H1 (cell line): ENCODE results near the gene NKAIN1. TPM values are rescaled to one million over a fixed set of nuclear protein-coding genes. Genes with fewer than 3 reads are reported as not detected.

ENCODE experiments used
- CTCF ChIA-PET: fragments of 300-600 bp; sonication (Branson Sonifier 250); formaldehyde crosslinking; loops from one replicate; lab custom pipeline; 2021; ENCODE audit not compliant: partially characterized antibody; lab: Charles Lee
- POLR2A ChIA-PET: fragments of 300-600 bp; sonication (Branson Sonifier 250); formaldehyde crosslinking; loops from one replicate; lab custom pipeline; 2021; ENCODE audit warnings: inconsistent platforms; ENCODE audit not compliant: partially characterized antibody; lab: Charles Lee
- DNase-seq, 2 experiments: peaks; one replicate each; pipeline versions ENCODE4 v3.0.0 to v3.0.0-alpha.2; 2010 to 2022; ENCODE audit warnings: low spot score in 2 of 2, low read depth in 1 of 2, mixed read lengths in 1 of 2
- FAIRE-seq: peaks from 2 replicates; lab custom pipeline; 2011; peaks lifted over from hg19 to GRCh38; lab: Jason Lieb, UNC
- H2AFZ ChIP-seq: 2 replicates; pipeline ENCODE4 v1.8.1; 2012; ENCODE audit warnings: low read length, inconsistent platforms
- H2AK5ac ChIP-seq: 2 replicates; pipeline ENCODE4 v1.6.1; 2013; ENCODE audit warnings: low read depth, low read length
- H2BK120ac ChIP-seq: replicated peaks from 2 replicates; pipeline ENCODE3; 2013; ENCODE audit warnings: low read depth, low read length, inconsistent platforms
- H2BK12ac ChIP-seq: 2 replicates; pipeline ENCODE4 v1.6.1; 2013; ENCODE audit warnings: low read depth, low read length
- H2BK15ac ChIP-seq: 2 replicates; pipeline ENCODE4 v1.6.1; 2013; ENCODE audit warnings: low read length
- H2BK20ac ChIP-seq: 2 replicates; pipeline ENCODE4 v1.6.1; 2013; ENCODE audit warnings: low read length
- H2BK5ac ChIP-seq: 2 replicates; pipeline ENCODE4 v1.6.1; 2013; ENCODE audit warnings: low read depth, low read length
- H3K14ac ChIP-seq: 2 replicates; pipeline ENCODE4 v1.6.1; 2013; ENCODE audit warnings: inconsistent platforms; ENCODE audit not compliant: insufficient read length
- H3K18ac ChIP-seq: 2 replicates; pipeline ENCODE4 v1.6.1; 2013; ENCODE audit warnings: low read length; ENCODE audit errors: extremely low read depth
- H3K23ac ChIP-seq: 2 replicates; pipeline ENCODE4 v1.6.1; 2013; ENCODE audit warnings: inconsistent platforms; ENCODE audit not compliant: insufficient read length
- H3K23me2 ChIP-seq: 2 replicates; pipeline ENCODE4 v1.6.1; 2013; ENCODE audit warnings: low read depth, low read length
- H3K27ac ChIP-seq: 2 replicates; pipeline ENCODE4 v1.6.1; 2011; ENCODE audit warnings: low read depth, low read length, inconsistent platforms
- H3K27me3 ChIP-seq, 4 experiments: replicated peaks in 1 of 4; 1 replicate in 1 of 4; 2 replicates in 3 of 4; pipeline versions ENCODE4 v1.6.1 to v1.8.1; 2011 to 2013; ENCODE audit warnings: low read length in 3 of 4, mild to moderate bottlenecking in 3 of 4, inconsistent platforms in 2 of 4, mixed read lengths in 2 of 4, moderate library complexity in 1 of 4; ENCODE audit not compliant: control insufficient read depth in 3 of 4, insufficient read depth in 3 of 4; ENCODE audit errors: extremely low read depth in 1 of 4
- H3K36me3 ChIP-seq, 4 experiments: 2 replicates each; pipeline versions ENCODE4 v1.6.1 to v1.8.1; 2011 to 2013; ENCODE audit warnings: mild to moderate bottlenecking in 4 of 4, low read length in 3 of 4, moderate library complexity in 2 of 4, control low read depth in 1 of 4, inconsistent platforms in 1 of 4; ENCODE audit not compliant: insufficient read depth in 4 of 4, control insufficient read depth in 2 of 4
- H3K4ac ChIP-seq: replicated peaks from 2 replicates; pipeline ENCODE3; 2013; ENCODE audit warnings: low read length, low read depth, mixed read lengths, inconsistent platforms; ENCODE audit not compliant: insufficient read length
- H3K4me1 ChIP-seq, 4 experiments: replicated peaks in 1 of 4; 1 replicate in 1 of 4; 2 replicates in 3 of 4; pipeline versions ENCODE4 v1.6.1 to v1.8.1; 2011 to 2013; ENCODE audit warnings: low read length in 3 of 4, inconsistent platforms in 2 of 4, mixed read lengths in 1 of 4; ENCODE audit not compliant: insufficient read depth in 4 of 4, control insufficient read depth in 3 of 4
- H3K4me2 ChIP-seq, 2 experiments: 2 replicates each; pipeline versions ENCODE4 v1.6.1 to v1.8.1; 2011 to 2013; ENCODE audit warnings: low read depth in 2 of 2, low read length in 2 of 2, control low read depth in 1 of 2, inconsistent platforms in 1 of 2, mild to moderate bottlenecking in 1 of 2; ENCODE audit not compliant: insufficient read depth in 1 of 2
- H3K4me3 ChIP-seq, 4 experiments: fragments of 200-600, 300-600 bp in 1 of 4; sonication (generic), shearing (Covaris generic), sonication (Bioruptor Twin) in 1 of 4; 2 replicates each; pipeline versions ENCODE4 v1.5.1 to v1.8.1; 2011 to 2016; ENCODE audit warnings: low read length in 4 of 4, low read depth in 3 of 4, control low read depth in 2 of 4, inconsistent platforms in 2 of 4, mild to moderate bottlenecking in 2 of 4, mixed read lengths in 1 of 4, moderate library complexity in 1 of 4; ENCODE audit not compliant: insufficient read depth in 2 of 4; ENCODE audit errors: extremely low read depth in 1 of 4
- H3K56ac ChIP-seq: replicated peaks from 2 replicates; pipeline ENCODE3; 2013; ENCODE audit warnings: low read depth, mild to moderate bottlenecking, mixed read lengths, low read length, inconsistent platforms; ENCODE audit not compliant: insufficient read length
- H3K79me1 ChIP-seq: 2 replicates; pipeline ENCODE4 v1.6.1; 2013; ENCODE audit warnings: low read depth, low read length, control low read depth
- H3K79me2 ChIP-seq, 2 experiments: 2 replicates each; pipeline versions ENCODE4 v1.6.1 to v1.8.1; 2012 to 2013; ENCODE audit warnings: low read length in 2 of 2, mild to moderate bottlenecking in 2 of 2, inconsistent platforms in 1 of 2; ENCODE audit not compliant: insufficient read depth in 2 of 2, control insufficient read depth in 1 of 2
- H3K9ac ChIP-seq, 4 experiments: replicated peaks in 1 of 4; 1 replicate in 1 of 4; 2 replicates in 3 of 4; pipeline versions ENCODE4 v1.6.1 to v1.8.1; 2011 to 2013; ENCODE audit warnings: low read depth in 3 of 4, low read length in 3 of 4, control low read depth in 2 of 4, mild to moderate bottlenecking in 2 of 4, moderate library complexity in 2 of 4, inconsistent platforms in 1 of 4; ENCODE audit errors: extremely low read depth in 1 of 4
- H3K9me3 ChIP-seq, 2 experiments: 2 replicates each; pipeline versions ENCODE4 v1.6.1 to v1.8.1; 2012 to 2013; ENCODE audit warnings: mild to moderate bottlenecking in 2 of 2, moderate library complexity in 2 of 2, control low read depth in 1 of 2, inconsistent platforms in 1 of 2, low read depth in 1 of 2, low read length in 1 of 2, mixed read lengths in 1 of 2; ENCODE audit not compliant: insufficient read depth in 2 of 2
- H4K20me1 ChIP-seq, 2 experiments: replicated peaks in 1 of 2; 2 replicates each; pipeline versions ENCODE3 to v1.8.1; 2011 to 2013; ENCODE audit warnings: inconsistent platforms in 2 of 2, low read length in 2 of 2, mild to moderate bottlenecking in 1 of 2; ENCODE audit not compliant: insufficient read depth in 2 of 2, control insufficient read depth in 1 of 2
- H4K5ac ChIP-seq: 2 replicates; pipeline ENCODE4 v1.6.1; 2013; ENCODE audit warnings: low read length, low read depth, mixed read lengths, inconsistent platforms; ENCODE audit not compliant: insufficient read length
- H4K8ac ChIP-seq: 2 replicates; pipeline ENCODE4 v1.8.0; 2013; ENCODE audit warnings: mild to moderate bottlenecking, moderate library complexity, low read length, inconsistent platforms; ENCODE audit not compliant: insufficient read depth; ENCODE audit errors: extremely low read depth
- H4K91ac ChIP-seq: replicated peaks from 2 replicates; pipeline ENCODE3; 2013; ENCODE audit warnings: low read length, mixed read lengths, inconsistent platforms; ENCODE audit not compliant: insufficient read length
- CBX5 ChIP-seq: fragments of 300-800, 300-1000 bp; sonication (generic); IDR thresholded peaks from 2 replicates; pipeline ENCODE4 v1.7.1; 2016; ENCODE audit warnings: antibody characterized with exemption, low read length, low read depth
- CBX8 ChIP-seq: fragments of 300-800, 300-1000 bp; sonication (generic); IDR thresholded peaks from 2 replicates; pipeline ENCODE4 v1.7.1; 2016; ENCODE audit warnings: low read depth, low read length, borderline replicate concordance
- FOSL1 ChIP-seq: IDR thresholded peaks from 2 replicates; pipeline ENCODE4 v1.6.1; 2011; ENCODE audit warnings: mild to moderate bottlenecking, low read depth, low read length, moderate library complexity; ENCODE audit not compliant: insufficient read depth
- HDAC2 ChIP-seq, 2 experiments: fragments of 300-600 bp in 1 of 2; sonication (generic) in 1 of 2; IDR thresholded peaks; 2 replicates each; pipeline ENCODE4 v1.6.1; 2011 to 2012; ENCODE audit warnings: low read depth in 2 of 2, low read length in 2 of 2, mild to moderate bottlenecking in 2 of 2, moderate library complexity in 2 of 2, borderline replicate concordance in 1 of 2, inconsistent platforms in 1 of 2
- KDM5A ChIP-seq: fragments of 200-600 bp; IDR thresholded peaks from 2 replicates; pipeline ENCODE4 v1.7.1; 2012; ENCODE audit warnings: mild to moderate bottlenecking, low read length, inconsistent platforms, mixed read lengths
- NANOG ChIP-seq: IDR thresholded peaks from 2 replicates; pipeline ENCODE4 v1.6.1; 2011; ENCODE audit warnings: low read length, low read depth, mild to moderate bottlenecking, inconsistent platforms; ENCODE audit not compliant: insufficient read depth, poor library complexity, severe bottlenecking
- NRF1 ChIP-seq: IDR thresholded peaks from 2 replicates; pipeline ENCODE4 v1.6.1; 2011; ENCODE audit warnings: mild to moderate bottlenecking, low read depth, low read length, improper control_type of control experiment
- PHF8 ChIP-seq: fragments of 200-600 bp; sonication (generic); conservative IDR thresholded peaks from 2 replicates; pipeline ENCODE4 v1.7.1; 2012; ENCODE audit warnings: low read depth, mild to moderate bottlenecking, inconsistent platforms, low read length, moderate library complexity
- POLR2AphosphoS5 ChIP-seq: IDR thresholded peaks from 2 replicates; pipeline ENCODE4 v1.6.1; 2011; ENCODE audit warnings: low read depth, low read length
- RFX5 ChIP-seq: IDR thresholded peaks from 2 replicates; pipeline ENCODE4 v1.6.1; 2011; ENCODE audit warnings: low read depth, low read length, improper control_type of control experiment, borderline replicate concordance
- SP4 ChIP-seq: IDR thresholded peaks from 2 replicates; pipeline ENCODE4 v1.6.1; 2012; ENCODE audit warnings: low read length, inconsistent platforms
- TEAD4 ChIP-seq: IDR thresholded peaks from 2 replicates; pipeline ENCODE4 v1.6.1; 2012; ENCODE audit warnings: low read depth, low read length, inconsistent platforms, mixed read lengths
- WGBS, 2 experiments: shearing (Covaris generic) in 1 of 2; methylation state at CpG; one replicate each; pipeline versions ENCODE4 v1.1.6 to v1.1.7; 2013 to 2015; ENCODE audit warnings: low lambda C conversion rate in 2 of 2, mixed read lengths in 2 of 2, inconsistent platforms in 1 of 2, low coverage in 1 of 2, missing lambda C conversion rate in 1 of 2; ENCODE audit not compliant: insufficient replicate concordance in 2 of 2, insufficient coverage in 1 of 2, insufficient read length in 1 of 2; ENCODE audit errors: extremely low coverage in 1 of 2, missing lambda C conversion rate in 1 of 2; 5-methylcytosine and 5-hydroxymethylcytosine counted together
- polyA plus RNA-seq, 7 experiments: library from polyadenylated mRNA; depleted of rRNA in 3 of 7; stranded (reverse) in 5 of 7; unstranded in 2 of 7; fragments of >200 nt in 5 of 7; fragments of 200-250 nt in 2 of 7; gene quantifications; 1 replicate in 5 of 7; 2 replicates in 1 of 7; 4 replicates in 1 of 7; pipeline versions ENCODE4 v1.2.1 to v1.2.3, GENCODE V29; 2011 to 2013; ENCODE audit warnings: missing spikeins in 2 of 7, mixed read lengths in 2 of 7
- total RNA-seq: library from RNA; stranded (reverse); fragmentation: NEBNext Ultra II Directional; extraction: Animal tissue kit (Norgen Biotek cat#: 25700); gene quantifications from 2 replicates; pipeline ENCODE4 v1.2.1, GENCODE V29; 2021

Gene NKAIN1
- total and polyA plus RNA-seq, 2 of the 8 experiments (the other 6 are each of a cell fraction or from before 2014, with no cell fraction given), result 59.3 to 66.9 TPM

DNA sequence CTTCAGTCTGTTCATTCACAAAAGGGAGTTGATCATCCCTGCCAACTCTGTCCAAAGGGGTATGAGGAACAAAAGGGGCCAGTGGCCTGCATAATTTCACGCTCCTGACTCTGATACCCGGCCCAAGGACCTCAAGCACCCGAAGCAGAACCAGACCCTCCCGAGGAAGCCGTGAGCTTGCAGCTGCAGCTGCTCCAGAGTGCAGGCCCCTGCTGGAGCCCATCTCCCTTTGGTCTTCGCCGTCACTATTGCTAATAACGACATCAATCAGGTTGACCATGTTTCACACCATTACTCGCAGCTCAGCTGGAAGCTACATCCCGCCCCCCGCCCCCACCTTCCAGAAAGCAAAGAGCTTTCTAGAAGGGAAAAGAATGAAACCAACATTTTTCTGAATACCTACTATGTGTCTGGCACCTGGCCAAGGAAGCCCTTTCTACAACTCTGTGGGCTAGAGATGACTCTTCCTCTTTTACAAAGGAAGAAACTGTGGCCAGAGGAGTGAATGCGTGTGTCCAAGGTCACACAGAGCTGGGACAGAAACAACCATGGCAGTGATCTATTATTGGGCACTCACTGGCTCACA lies 5.5 kb downstream of the NKAIN1 start:
- CTCF ChIA-PET, result interaction anchor here (0.9 to 11.8 kb wide), 7 partner anchors 9 to 188 kb away, joined by 3 to 146 read pairs (median 5); no protein-coding TSS in a partner anchor
- no peak for TF ChIP-seq PHF8
- TF ChIP-seq FOSL1, result no peak
- TF ChIP-seq POLR2AphosphoS5, result no peak
- TF ChIP-seq NANOG, result no peak
- TF ChIP-seq RFX5, result no peak
- no peak for TF ChIP-seq CBX5
- no peak for TF ChIP-seq HDAC2 (IDR thresholded peaks at IDR 0.05; ENCODE audit: borderline replicate concordance in 1 of 2, low read depth in 2 of 2, low read length in 2 of 2)
- TF ChIP-seq SP4, result no peak
- no peak for TF ChIP-seq CBX8
- TF ChIP-seq TEAD4, result no peak
- TF ChIP-seq NRF1, result no peak
- TF ChIP-seq KDM5A, result no peak

More for the DNA sequence above, 5.5 kb downstream of the NKAIN1 start:
- peaks cover 0 to 31% of the 10 kb centered on the region in 2 experiments; a peak in 2 of 4 replicates for H3K79me2 ChIP-seq
- H2BK12ac ChIP-seq, result no peak overlapping the region
- no peak overlapping the region for H3K56ac ChIP-seq
- H4K5ac ChIP-seq, result no peak overlapping the region
- no peaks in the 10 kb centered on the region; the same call in none of the 2 replicates for H3K79me1 ChIP-seq
- no peak overlapping the region for H2BK15ac ChIP-seq
- H3K9me3 ChIP-seq, result no peaks in the 10 kb centered on the region
- DNase-seq (no peak), FAIRE-seq (no peak)
- no peak overlapping the region for H3K4me2 ChIP-seq
- no peaks in the 10 kb centered on the region for H3K36me3 ChIP-seq
- 77% methylated on average over 12 of the region's 12 CpGs; no CpG with 5 or more reads in 1 of the 2 experiments for WGBS, 2 experiments
- no peak overlapping the region for H3K4me3 ChIP-seq
- no peak overlapping the region for H3K23ac ChIP-seq
- H3K18ac ChIP-seq, result no peak overlapping the region
- H3K23me2 ChIP-seq, result peaks cover 6% of the 10 kb centered on the region
- H4K8ac ChIP-seq, result no peak overlapping the region
- H2AFZ ChIP-seq, result no peak overlapping the region
- no peak overlapping the region for H2AK5ac ChIP-seq
- no peak overlapping the region for H3K14ac ChIP-seq
- H2BK5ac ChIP-seq, result no peak overlapping the region
- H3K27ac ChIP-seq, result no peak overlapping the region
- peaks cover 0 to 8% (median 5%) of the 10 kb centered on the region in 4 experiments; a peak in 5 of 7 replicates for H3K4me1 ChIP-seq
- H4K91ac ChIP-seq, result no peak overlapping the region
- peaks cover 7 to 11% of the 10 kb centered on the region in 2 experiments for H4K20me1 ChIP-seq
- POLR2A ChIA-PET, result interaction anchor here (1.2 to 2.2 kb wide), 4 partner anchors 11 to 63 kb away, joined by 3 to 8 read pairs (median 6); partner anchors contain the start of genes SNRNP40 and ZCCHC17
- no peak overlapping the region for H2BK20ac ChIP-seq
- no peak overlapping the region for H3K9ac ChIP-seq
- no peak overlapping the region for H2BK120ac ChIP-seq
- H3K4ac ChIP-seq, result no peak overlapping the region
- H3K27me3 ChIP-seq, result peaks cover 0 to 12% (median 8%) of the 10 kb centered on the region in 4 experiments; a peak in 5 of 7 replicates
